ENCODE measurements around the gene PCDHGB4.

PCDHGB4 gene

DNA sequence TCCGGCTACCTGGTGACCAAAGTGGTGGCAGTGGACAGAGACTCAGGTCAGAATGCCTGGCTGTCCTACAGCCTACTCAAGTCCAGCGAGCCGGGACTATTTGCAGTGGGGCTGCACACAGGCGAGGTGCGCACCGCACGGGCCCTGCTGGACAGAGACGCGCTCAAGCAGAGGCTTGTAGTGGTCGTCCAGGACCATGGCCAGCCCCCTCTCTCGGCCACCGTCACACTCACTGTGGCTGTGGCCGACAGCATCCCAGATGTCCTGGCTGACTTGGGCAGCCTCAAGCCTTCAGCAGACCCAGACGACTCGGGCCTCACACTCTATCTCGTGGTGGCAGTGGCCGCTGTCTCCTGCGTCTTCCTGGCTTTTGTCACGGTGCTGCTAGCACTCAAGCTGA is 30.5 kb upstream of the PCDHGB4 start:
- H3K9me3 ChIP-seq (ENCODE audit: control insufficient read depth, insufficient read depth, low read length), result peaks cover 12% of the 10 kb centered on the region

DNA sequence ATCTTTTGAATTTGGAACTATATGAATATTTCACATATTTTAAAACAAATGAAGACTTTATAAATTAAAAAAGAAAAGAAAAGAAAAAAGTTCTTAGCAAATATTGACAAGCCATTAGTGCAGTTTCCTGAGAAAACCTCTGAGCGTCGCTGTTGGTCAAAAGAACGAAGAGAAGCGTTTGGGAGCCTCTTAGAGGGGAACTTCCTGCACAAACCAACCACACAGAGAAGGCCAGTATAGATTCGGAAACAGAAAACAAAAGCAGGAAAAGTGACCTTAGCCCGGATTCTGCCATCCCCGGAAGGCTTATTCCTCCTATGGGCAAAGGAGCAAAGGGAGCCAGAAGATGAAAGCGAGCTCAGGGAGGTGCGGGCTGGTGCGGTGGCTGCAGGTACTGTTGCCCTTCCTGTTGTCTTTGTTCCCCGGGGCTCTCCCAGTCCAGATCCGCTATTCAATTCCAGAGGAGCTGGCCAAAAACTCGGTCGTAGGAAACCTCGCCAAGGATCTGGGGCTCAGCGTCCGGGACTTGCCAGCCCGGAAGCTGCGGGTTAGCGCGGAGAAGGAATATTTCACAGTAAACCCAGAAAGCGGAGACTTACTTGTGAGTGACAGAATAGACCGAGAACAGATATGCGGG is 27.6 kb upstream of the PCDHGB4 start, which contains the start of gene PCDHGB2:
PCDHGB2 (plus strand) TSS at position 205 of the 637 bp plus-strand sequence; CDS start at position 347, 142 bp downstream.
- peak within 1 kb of the TSS; percentile 81 for H3K4me2 ChIP-seq (ENCODE audit: low read length)

More for the DNA sequence above, 30.5 kb upstream of the PCDHGB4 start:
- Histone ChIP-seq H3K36me3 (ENCODE audit: control insufficient read depth, low read length) (peaks cover 13% of the 10 kb centered on the region), H3K27ac (ENCODE audit: low read depth, low read length) (no peak overlapping the region), H3K4me3 (ENCODE audit: low read length) (no peak overlapping the region), H3K4me1 (ENCODE audit: control insufficient read depth, low read length) (peaks cover 18% of the 10 kb centered on the region), H3K27me3 (ENCODE audit: control insufficient read depth, low read length) (no peaks in the 10 kb centered on the region), H3K9me2 (replicated peaks; ENCODE audit: control insufficient read depth, low read length) (no peaks in the 10 kb centered on the region), H3K79me2 (ENCODE audit: control insufficient read depth, low read length) (peaks cover 16% of the 10 kb centered on the region), H4K20me1 (ENCODE audit: control insufficient read depth, insufficient read depth, low read depth, low read length) (no peaks in the 10 kb centered on the region), H3K4me2 (ENCODE audit: low read length) (no peak overlapping the region), H3F3A (ENCODE audit: control insufficient read depth, insufficient read depth) (0 out of 2 replicates have a peak, but pooled peaks cover 3% of the 10 kb centered on the region)
- TF ChIP-seq, protein P1, sequence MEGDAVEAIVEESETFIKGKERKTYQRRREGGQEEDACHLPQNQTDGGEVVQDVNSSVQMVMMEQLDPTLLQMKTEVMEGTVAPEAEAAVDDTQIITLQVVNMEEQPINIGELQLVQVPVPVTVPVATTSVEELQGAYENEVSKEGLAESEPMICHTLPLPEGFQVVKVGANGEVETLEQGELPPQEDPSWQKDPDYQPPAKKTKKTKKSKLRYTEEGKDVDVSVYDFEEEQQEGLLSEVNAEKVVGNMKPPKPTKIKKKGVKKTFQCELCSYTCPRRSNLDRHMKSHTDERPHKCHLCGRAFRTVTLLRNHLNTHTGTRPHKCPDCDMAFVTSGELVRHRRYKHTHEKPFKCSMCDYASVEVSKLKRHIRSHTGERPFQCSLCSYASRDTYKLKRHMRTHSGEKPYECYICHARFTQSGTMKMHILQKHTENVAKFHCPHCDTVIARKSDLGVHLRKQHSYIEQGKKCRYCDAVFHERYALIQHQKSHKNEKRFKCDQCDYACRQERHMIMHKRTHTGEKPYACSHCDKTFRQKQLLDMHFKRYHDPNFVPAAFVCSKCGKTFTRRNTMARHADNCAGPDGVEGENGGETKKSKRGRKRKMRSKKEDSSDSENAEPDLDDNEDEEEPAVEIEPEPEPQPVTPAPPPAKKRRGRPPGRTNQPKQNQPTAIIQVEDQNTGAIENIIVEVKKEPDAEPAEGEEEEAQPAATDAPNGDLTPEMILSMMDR (IDR thresholded peaks at IDR 0.05; ENCODE audit: low read depth, low read length, poor library complexity, severe bottlenecking), result no peak
- TF ChIP-seq EZH2phosphoT487 (IDR thresholded peaks at IDR 0.05; ENCODE audit: borderline replicate concordance, low read length), result no peak

GRCh38 chr5:141360685-141361084 is 26.8 kb upstream of the PCDHGB4 start:
- Histone ChIP-seq H3K9me3 (ENCODE audit: control insufficient read depth, insufficient read depth, low read length) (peaks cover 39% of the 10 kb centered on the region), H3K79me2 (ENCODE audit: control insufficient read depth, low read length) (peaks cover 42% of the 10 kb centered on the region), H3K27ac (ENCODE audit: low read depth, low read length) (peak overlapping the region; percentile 26), H3K4me1 (ENCODE audit: control insufficient read depth, low read length) (peaks cover 25% of the 10 kb centered on the region), H4K20me1 (ENCODE audit: control insufficient read depth, insufficient read depth, low read depth, low read length) (no peaks in the 10 kb centered on the region), H3K36me3 (ENCODE audit: control insufficient read depth, low read length) (peaks cover 45% of the 10 kb centered on the region), H3K4me3 (ENCODE audit: low read length) (peak overlapping the region; percentile 75), H3K9me2 (replicated peaks; ENCODE audit: control insufficient read depth, low read length) (no peaks in the 10 kb centered on the region), H3K4me2 (ENCODE audit: low read length) (peak overlapping the region; percentile 81), H3K27me3 (ENCODE audit: control insufficient read depth, low read length) (no peaks in the 10 kb centered on the region), H3F3A (ENCODE audit: control insufficient read depth, insufficient read depth) (peaks cover 5% of the 10 kb centered on the region; the same call in 1 of the 2 replicates)
- TF ChIP-seq, protein P1 (IDR thresholded peaks at IDR 0.05; ENCODE audit: low read depth, low read length, poor library complexity, severe bottlenecking), result no peak
- no peak for TF ChIP-seq EZH2phosphoT487 (IDR thresholded peaks at IDR 0.05; ENCODE audit: borderline replicate concordance, low read length)

More for the DNA sequence above, 27.6 kb upstream of the PCDHGB4 start, which contains the start of gene PCDHGB2:
- Histone ChIP-seq H3K9me2 (replicated peaks; ENCODE audit: control insufficient read depth, low read length) (no peaks in the 10 kb centered on the region), H3K79me2 (ENCODE audit: control insufficient read depth, low read length) (peaks cover 35% of the 10 kb centered on the region), H3K36me3 (ENCODE audit: control insufficient read depth, low read length) (peaks cover 38% of the 10 kb centered on the region), H4K20me1 (ENCODE audit: control insufficient read depth, insufficient read depth, low read depth, low read length) (no peaks in the 10 kb centered on the region), H3K9me3 (ENCODE audit: control insufficient read depth, insufficient read depth, low read length) (peaks cover 31% of the 10 kb centered on the region), H3F3A (ENCODE audit: control insufficient read depth, insufficient read depth) (peaks cover 5% of the 10 kb centered on the region; the same call in 1 of the 2 replicates), H3K4me1 (ENCODE audit: control insufficient read depth, low read length) (peaks cover 26% of the 10 kb centered on the region), H3K27ac (ENCODE audit: low read depth, low read length) (peak within 1 kb of the TSS; percentile 26), H3K4me3 (ENCODE audit: low read length) (peak within 1 kb of the TSS; percentile 75), H3K27me3 (ENCODE audit: control insufficient read depth, low read length) (no peaks in the 10 kb centered on the region)
- TF ChIP-seq, protein P1 (IDR thresholded peaks at IDR 0.05; ENCODE audit: low read depth, low read length, poor library complexity, severe bottlenecking), result peak; percentile 63
- TF ChIP-seq EZH2phosphoT487 (IDR thresholded peaks at IDR 0.05; ENCODE audit: borderline replicate concordance, low read length), result no peak

All from DOHH2 (cell line).